ENCODE data around the gene MEI1. TPM values are rescaled to one million over a fixed set of nuclear protein-coding genes. Genes with fewer than 3 reads are reported as not detected.
A peak's percentile ranks its signal among the peaks of the same experiment; 100 is the strongest.

The MEI1 gene
- total and polyA plus RNA-seq, 8 donors, result 1.6 to 15.2 (median 3.4) TPM; not detected in 2

- no peak overlapping the region for H3K27ac ChIP-seq
- peaks cover 0 to 9% (median 2%) of the 10 kb centered on the region in 4 donors for H3K4me1 ChIP-seq
- intact Hi-C loops (cut with DNase I; ENCODE audit: low total_unique reads), result no loop called here
- 84 to 95% (median 92%) methylated on average over 3 of the region's 3 CpGs for WGBS, 5 donors
- TF ChIP-seq POLR2AphosphoS5 (IDR thresholded peaks at IDR 0.05), result no peak
- TF ChIP-seq, protein P1, sequence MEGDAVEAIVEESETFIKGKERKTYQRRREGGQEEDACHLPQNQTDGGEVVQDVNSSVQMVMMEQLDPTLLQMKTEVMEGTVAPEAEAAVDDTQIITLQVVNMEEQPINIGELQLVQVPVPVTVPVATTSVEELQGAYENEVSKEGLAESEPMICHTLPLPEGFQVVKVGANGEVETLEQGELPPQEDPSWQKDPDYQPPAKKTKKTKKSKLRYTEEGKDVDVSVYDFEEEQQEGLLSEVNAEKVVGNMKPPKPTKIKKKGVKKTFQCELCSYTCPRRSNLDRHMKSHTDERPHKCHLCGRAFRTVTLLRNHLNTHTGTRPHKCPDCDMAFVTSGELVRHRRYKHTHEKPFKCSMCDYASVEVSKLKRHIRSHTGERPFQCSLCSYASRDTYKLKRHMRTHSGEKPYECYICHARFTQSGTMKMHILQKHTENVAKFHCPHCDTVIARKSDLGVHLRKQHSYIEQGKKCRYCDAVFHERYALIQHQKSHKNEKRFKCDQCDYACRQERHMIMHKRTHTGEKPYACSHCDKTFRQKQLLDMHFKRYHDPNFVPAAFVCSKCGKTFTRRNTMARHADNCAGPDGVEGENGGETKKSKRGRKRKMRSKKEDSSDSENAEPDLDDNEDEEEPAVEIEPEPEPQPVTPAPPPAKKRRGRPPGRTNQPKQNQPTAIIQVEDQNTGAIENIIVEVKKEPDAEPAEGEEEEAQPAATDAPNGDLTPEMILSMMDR (IDR thresholded peaks at IDR 0.05), result no peak
- no peak for TF ChIP-seq POLR2A (IDR thresholded peaks at IDR 0.05)
- TF ChIP-seq EP300 (IDR thresholded peaks at IDR 0.05), result no peak
- DNase-seq, result no peak
- peaks cover 0 to 3% (median 0%) of the 10 kb centered on the region in 3 donors for H3K27me3 ChIP-seq
- H3K36me3 ChIP-seq, result no peaks in the 10 kb centered on the region
- H3K9me3 ChIP-seq, result no peaks in the 10 kb centered on the region
- H3K4me3 ChIP-seq, result no peak overlapping the region
Observed at GRCh38 chr22:41776381-41776780, 77.1 kb downstream of the MEI1 start.

GRCh38 chr22:41777749-41778425 lies 78.6 kb downstream of the MEI1 start:
- Histone ChIP-seq H3K36me3 (no peaks in the 10 kb centered on the region), H3K4me1 (peaks cover 0 to 12% (median 0%) of the 10 kb centered on the region in 4 donors), H3K9me3 (no peaks in the 10 kb centered on the region), H3K27me3 (peaks cover 0 to 3% (median 0%) of the 10 kb centered on the region in 3 donors), H3K27ac (no peak overlapping the region), H3K4me3 (no peak overlapping the region)
- TF ChIP-seq POLR2A (IDR thresholded peaks at IDR 0.05) (no peak), EP300 (IDR thresholded peaks at IDR 0.05) (no peak), POLR2AphosphoS5 (IDR thresholded peaks at IDR 0.05) (no peak)
- TF ChIP-seq, protein P1 (IDR thresholded peaks at IDR 0.05), result no peak
- intact Hi-C loops (cut with DNase I; ENCODE audit: low total_unique reads), result no loop called here
- WGBS, 5 donors, result 71 to 95% (median 81%) methylated on average over 2 of the region's 2 CpGs
- no peak for DNase-seq

- no peaks in the 10 kb centered on the region for H3K36me3 ChIP-seq
- H3K4me1 ChIP-seq, result peaks cover 0 to 12% (median 0%) of the 10 kb centered on the region in 4 donors
- no peaks in the 10 kb centered on the region for H3K9me3 ChIP-seq
- peaks cover 0 to 3% (median 0%) of the 10 kb centered on the region in 3 donors for H3K27me3 ChIP-seq
- no peak overlapping the region for H3K27ac ChIP-seq
- intact Hi-C loops (cut with DNase I; ENCODE audit: low total_unique reads), result no loop called here
- WGBS, 5 donors, result 55 to 71% (median 59%) methylated on average over 3 of the region's 3 CpGs
- H3K4me3 ChIP-seq, result no peak overlapping the region
- no peak for DNase-seq
- TF ChIP-seq POLR2A (IDR thresholded peaks at IDR 0.05) (no peak), EP300 (IDR thresholded peaks at IDR 0.05) (no peak), POLR2AphosphoS5 (IDR thresholded peaks at IDR 0.05) (no peak)
- TF ChIP-seq, protein P1 (IDR thresholded peaks at IDR 0.05), result no peak
Observed at GRCh38 chr22:41779929-41780505, 80.7 kb downstream of the MEI1 start.

- H3K36me3 ChIP-seq, result no peaks in the 10 kb centered on the region
- intact Hi-C loops (cut with DNase I; ENCODE audit: low total_unique reads), result no loop called here
- TF ChIP-seq POLR2AphosphoS5 (IDR thresholded peaks at IDR 0.05), result no peak
- no peak for TF ChIP-seq POLR2A (IDR thresholded peaks at IDR 0.05)
- TF ChIP-seq, protein P1 (IDR thresholded peaks at IDR 0.05), result no peak
- TF ChIP-seq EP300 (IDR thresholded peaks at IDR 0.05), result no peak
- peak; percentile 67 to 90 for DNase-seq
- peak overlapping the region in 3 of 4 donors; percentile 14 to 20 (median 15) for H3K4me3 ChIP-seq
- peaks cover 0 to 3% (median 0%) of the 10 kb centered on the region in 3 donors for H3K27me3 ChIP-seq
- H3K4me1 ChIP-seq, result peaks cover 0 to 12% (median 0%) of the 10 kb centered on the region in 4 donors
- peak overlapping the region in 4 of 5 donors; percentile 7 to 73 (median 58) for H3K27ac ChIP-seq
- 57 to 67% (median 58%) methylated on average over 11 of the region's 11 CpGs for WGBS, 5 donors
- no peaks in the 10 kb centered on the region for H3K9me3 ChIP-seq
Observed at GRCh38 chr22:41780746-41781505, 81.6 kb downstream of the MEI1 start.

Measured in stomach (tissue), 9 donors.